ENCODE results near the gene ATP9B. TPM values are rescaled to one million over a fixed set of nuclear protein-coding genes. Genes with fewer than 3 reads are reported as not detected.

Gene ATP9B
- total RNA-seq, 1 donor, result 35.4 TPM

DNA sequence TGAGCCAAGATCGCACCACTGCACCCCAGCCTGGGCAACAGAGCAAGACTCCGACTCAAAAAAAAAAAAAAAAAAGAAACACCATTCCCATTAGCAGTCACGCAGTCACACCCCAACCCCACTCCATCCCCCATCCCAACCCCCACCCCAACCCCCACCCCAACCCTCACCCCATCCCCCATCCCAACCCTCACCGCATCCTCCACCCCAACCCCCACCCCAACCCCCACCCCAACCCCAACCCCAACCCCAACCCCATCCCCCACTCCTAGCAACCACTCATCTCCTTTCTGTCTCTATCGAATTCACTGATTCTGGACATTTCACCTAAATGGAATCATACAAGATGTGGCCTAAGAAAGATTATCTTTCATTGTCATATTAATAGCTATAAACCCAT is 25.9 kb upstream of the ATP9B start:
- DNase-seq (ENCODE audit: low read depth), result no peak
- H3K4me3 ChIP-seq (ENCODE audit: low read depth, low read length), result no peak overlapping the region
- TF ChIP-seq, protein P1, sequence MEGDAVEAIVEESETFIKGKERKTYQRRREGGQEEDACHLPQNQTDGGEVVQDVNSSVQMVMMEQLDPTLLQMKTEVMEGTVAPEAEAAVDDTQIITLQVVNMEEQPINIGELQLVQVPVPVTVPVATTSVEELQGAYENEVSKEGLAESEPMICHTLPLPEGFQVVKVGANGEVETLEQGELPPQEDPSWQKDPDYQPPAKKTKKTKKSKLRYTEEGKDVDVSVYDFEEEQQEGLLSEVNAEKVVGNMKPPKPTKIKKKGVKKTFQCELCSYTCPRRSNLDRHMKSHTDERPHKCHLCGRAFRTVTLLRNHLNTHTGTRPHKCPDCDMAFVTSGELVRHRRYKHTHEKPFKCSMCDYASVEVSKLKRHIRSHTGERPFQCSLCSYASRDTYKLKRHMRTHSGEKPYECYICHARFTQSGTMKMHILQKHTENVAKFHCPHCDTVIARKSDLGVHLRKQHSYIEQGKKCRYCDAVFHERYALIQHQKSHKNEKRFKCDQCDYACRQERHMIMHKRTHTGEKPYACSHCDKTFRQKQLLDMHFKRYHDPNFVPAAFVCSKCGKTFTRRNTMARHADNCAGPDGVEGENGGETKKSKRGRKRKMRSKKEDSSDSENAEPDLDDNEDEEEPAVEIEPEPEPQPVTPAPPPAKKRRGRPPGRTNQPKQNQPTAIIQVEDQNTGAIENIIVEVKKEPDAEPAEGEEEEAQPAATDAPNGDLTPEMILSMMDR (IDR thresholded peaks at IDR 0.05; ENCODE audit: insufficient read depth, low read depth, low read length), result no peak

DNA sequence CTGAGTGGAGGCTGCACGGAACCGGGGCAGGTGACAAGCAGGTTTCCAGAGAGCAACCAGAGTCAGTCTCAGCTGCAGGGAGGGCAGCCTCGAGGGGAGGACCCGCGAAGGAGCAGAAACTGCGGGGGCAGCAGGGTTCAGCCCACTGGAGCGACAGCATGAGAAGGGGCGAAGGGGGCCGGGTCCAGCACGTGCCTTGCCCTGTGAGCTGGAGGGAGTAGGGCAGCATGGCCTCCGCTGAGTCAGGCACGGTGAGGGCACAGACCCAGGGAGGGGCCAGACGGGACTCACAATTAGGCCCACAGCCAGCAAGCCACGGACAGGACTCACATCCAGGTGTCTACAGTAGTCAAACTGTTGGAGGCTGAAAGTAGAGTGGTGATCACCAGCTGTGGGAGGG is 22.7 kb upstream of the ATP9B start:
- TF ChIP-seq, protein P1 (IDR thresholded peaks at IDR 0.05; ENCODE audit: insufficient read depth, low read depth, low read length), result no peak
- DNase-seq (ENCODE audit: low read depth), result no peak
- H3K4me3 ChIP-seq (ENCODE audit: low read depth, low read length), result no peak overlapping the region

DNA sequence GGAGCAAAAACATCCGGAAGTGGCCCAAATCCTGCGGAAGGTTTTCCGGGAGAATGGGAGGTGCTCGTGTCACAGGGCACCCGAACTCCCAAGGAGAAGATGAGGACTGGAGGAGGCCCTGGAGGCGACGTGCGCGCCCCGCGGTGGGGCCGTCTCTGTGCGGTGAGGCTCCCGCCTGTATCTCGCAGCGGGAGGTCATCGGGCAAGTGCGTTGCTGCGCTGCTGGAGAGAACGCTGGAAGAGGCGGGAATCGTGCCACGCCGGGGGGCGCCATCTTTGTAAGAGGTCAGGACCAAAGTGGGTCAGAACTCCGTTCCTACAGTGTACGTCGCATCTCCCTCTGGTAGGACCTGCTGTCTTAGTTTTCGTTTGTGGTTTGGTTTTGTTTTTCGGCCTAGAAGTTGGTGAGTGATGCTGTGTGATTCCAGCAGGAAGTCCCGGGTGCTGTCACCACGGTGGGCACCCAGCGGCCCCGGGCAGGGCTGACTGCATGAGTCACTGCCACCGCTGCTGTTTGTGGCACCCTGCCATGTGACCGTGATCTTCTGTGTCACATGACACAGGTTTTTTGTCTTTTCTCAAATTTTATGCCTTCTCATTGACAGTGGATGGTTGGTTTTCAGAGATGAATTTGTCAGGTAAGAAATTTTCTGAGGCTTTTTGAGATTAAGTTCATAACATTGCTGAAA is 21.5 kb upstream of the ATP9B start:
- DNase-seq (ENCODE audit: low read depth), result no peak
- H3K4me3 ChIP-seq (ENCODE audit: low read depth, low read length), result no peak overlapping the region
- TF ChIP-seq, protein P1 (IDR thresholded peaks at IDR 0.05; ENCODE audit: insufficient read depth, low read depth, low read length), result no peak

DNA sequence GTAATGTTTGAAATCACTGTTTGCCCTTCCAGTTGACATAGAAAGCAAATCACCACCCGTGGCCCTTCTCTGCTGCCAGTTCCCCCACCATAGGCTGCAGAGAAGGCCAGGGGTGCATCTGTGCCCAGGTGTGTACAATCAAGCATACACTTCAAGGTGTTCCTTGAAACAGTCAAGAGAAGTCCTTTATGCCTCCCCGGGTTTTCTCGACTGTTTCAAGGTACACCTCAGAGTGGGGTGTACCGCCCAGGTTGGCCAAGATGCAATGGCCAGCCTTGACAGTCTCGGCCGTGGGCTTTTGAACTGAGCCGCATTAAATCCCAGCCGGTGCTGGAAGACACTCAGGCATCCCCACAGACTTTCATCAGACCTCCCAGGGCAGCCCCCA is 21.0 kb upstream of the ATP9B start:
- no peak overlapping the region for H3K4me3 ChIP-seq (ENCODE audit: low read depth, low read length)
- no peak for DNase-seq (ENCODE audit: low read depth)
- TF ChIP-seq, protein P1 (IDR thresholded peaks at IDR 0.05; ENCODE audit: insufficient read depth, low read depth, low read length), result no peak

DNA sequence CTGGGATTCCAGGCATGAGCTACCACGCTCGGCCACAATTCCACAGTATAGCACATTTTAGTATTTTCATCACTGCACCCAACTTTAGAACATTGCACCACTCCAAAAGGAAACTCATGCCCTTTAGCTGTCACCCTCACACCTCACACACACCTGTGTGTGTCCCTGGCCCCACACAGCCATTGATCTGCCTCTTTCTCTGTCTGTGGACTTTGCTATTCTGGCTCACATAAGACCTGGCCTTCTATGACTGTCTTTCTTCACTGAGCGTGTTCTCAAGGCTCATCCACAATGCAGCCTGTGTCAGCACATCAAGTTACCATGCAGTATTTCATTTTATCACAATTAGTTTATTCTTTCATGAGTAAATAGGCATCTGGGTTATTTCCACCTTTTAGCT is 19.7 kb upstream of the ATP9B start:
- H3K4me3 ChIP-seq (ENCODE audit: low read depth, low read length), result no peak overlapping the region
- no peak for DNase-seq (ENCODE audit: low read depth)
- TF ChIP-seq, protein P1 (IDR thresholded peaks at IDR 0.05; ENCODE audit: insufficient read depth, low read depth, low read length), result no peak

DNA sequence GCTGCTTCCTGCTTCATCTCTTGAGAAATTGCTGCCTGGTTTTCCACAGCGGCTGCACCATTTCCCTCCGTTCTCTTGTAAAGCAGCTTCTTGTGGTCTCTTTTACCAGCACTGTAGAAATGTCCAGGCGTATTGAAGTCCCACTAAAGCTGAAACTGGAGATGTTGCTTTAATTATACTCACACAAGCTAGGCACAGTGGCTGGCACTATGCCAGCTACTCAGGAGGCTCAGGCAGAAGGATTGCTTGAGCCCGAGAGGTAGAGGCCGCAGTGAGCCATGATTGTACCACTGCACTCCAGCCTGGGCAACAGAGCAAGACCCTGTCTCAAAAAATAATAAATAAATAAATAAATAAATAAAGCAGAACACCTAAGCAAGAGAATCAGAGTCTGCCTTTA is 19.2 kb upstream of the ATP9B start:
- TF ChIP-seq, protein P1 (IDR thresholded peaks at IDR 0.05; ENCODE audit: insufficient read depth, low read depth, low read length), result no peak
- no peak for DNase-seq (ENCODE audit: low read depth)
- H3K4me3 ChIP-seq (ENCODE audit: low read depth, low read length), result no peak overlapping the region

DNA sequence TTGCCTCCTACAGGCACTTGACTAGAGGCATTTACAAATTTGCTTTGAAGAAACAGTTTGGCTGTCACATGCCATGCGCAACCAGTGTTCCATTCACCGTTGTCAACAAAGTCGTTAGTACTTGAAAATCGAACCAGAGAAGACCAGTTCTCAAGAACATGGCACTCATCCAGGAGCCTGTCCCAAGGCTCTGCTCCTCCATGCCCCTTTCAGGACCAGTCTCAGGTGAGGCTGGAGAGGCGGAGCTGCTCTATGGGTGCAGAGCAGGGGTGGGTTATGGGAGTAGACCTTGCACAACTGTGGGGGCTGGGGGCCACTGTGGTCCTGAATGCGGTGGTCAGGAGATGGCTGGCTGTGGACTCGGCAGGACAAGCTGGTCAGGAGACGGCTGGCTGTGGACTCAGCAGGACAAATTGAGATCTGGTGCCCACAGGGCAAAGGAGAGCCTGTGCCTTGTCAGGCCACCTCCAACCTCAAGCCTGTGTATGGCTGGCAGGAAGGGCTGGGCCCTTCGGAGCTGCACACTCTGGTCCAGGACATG is 12.3 kb upstream of the ATP9B start:
- no peak overlapping the region for H3K4me3 ChIP-seq (ENCODE audit: low read depth, low read length)
- TF ChIP-seq, protein P1 (IDR thresholded peaks at IDR 0.05; ENCODE audit: insufficient read depth, low read depth, low read length), result no peak
- DNase-seq (ENCODE audit: low read depth), result no peak

All from fibroblast of villous mesenchyme (primary cell).